Activated T-cell treated with anti-CD3 and anti-CD28 coated beads for 1 hour (primary cell): ENCODE measurements around the gene NECTIN2.
"Not testable (repeated sequence)": the region's sequence is repeated elsewhere in the genome, so short reads cannot be mapped to it uniquely, and the experiment has no call there.

ENCODE experiments used
- DNase-seq: peaks from one replicate; pipeline ENCODE4 v3.0.0-alpha.2; 2020; ENCODE audit warnings: low read depth

Gene NECTIN2

DNA sequence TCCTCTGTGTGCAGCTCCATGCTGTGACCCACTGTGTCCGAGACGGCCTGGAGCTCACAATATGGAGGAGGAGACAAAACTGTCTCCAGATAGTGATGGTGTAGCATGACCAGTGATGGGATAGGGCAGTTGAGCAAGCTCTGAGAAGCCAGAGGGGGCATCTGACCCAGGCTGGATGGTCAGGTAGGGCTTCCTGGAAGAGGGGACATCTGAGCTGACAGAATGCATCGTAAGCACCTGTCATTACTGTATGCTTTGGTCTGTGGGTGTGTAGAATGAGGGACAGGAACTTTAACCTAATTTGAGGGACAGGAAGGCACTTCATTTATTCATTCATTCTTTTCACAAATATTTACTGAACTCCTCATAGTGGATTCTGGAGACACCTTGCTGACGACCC lies 38.5 kb downstream of the NECTIN2 start:
- DNase-seq: no peak

DNA sequence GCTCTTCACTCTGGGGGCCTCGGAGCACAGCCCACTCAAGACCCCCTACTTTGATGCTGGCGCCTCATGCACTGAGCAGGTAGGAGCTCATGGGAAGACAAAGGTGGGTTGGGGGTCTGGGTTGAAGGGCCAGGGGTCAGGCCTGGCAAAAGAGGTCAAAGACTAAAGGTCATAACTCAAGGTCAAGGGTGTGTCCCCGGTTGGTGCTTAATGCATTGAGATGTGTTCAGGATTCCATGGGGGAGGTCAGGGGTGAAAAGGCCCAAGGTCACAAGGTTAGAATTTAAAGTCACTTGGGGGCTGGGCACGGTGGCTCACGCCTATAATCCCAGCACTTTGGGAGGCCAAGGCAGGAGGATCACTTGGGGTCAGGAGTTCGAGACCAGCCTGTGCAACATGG lies 40.0 kb downstream of the NECTIN2 start:
- DNase-seq: no peak

- no peak for DNase-seq
These were observed 41.6 kb downstream of the NECTIN2 start for GRCh38 chr19:44887648-44888047.

DNA sequence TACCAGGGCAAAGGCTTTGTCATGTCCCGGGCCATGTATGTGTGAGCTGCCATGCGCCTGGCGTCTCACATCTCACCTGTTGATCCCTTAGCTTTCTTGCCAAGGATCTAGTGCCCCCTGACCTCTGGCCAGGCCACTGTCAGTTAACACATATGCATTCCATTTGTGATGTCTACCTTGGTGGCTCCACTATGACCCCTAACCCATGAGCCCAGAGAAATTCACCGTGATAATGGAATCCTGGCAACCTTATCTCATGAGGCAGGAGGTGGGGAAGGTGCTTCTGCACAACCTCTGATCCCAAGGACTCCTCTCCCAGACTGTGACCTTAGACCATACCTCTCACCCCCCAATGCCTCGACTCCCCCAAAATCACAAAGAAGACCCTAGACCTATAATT lies 42.2 kb downstream of the NECTIN2 start:
- not testable (repeated sequence) for DNase-seq

- DNase-seq: no peak
These were observed 43.8 kb downstream of the NECTIN2 start for GRCh38 chr19:44889830-44890365.

- no peak for DNase-seq
These were observed 44.4 kb downstream of the NECTIN2 start for GRCh38 chr19:44890366-44891015.

GRCh38 chr19:44891016-44891882 lies 45.2 kb downstream of the NECTIN2 start, which contains the start of gene TOMM40:
Gene TOMM40 (plus strand): TSS chr19:44891254. CDS start chr19:44891416, 162 bp downstream.
- peak; percentile 100 for DNase-seq

DNA sequence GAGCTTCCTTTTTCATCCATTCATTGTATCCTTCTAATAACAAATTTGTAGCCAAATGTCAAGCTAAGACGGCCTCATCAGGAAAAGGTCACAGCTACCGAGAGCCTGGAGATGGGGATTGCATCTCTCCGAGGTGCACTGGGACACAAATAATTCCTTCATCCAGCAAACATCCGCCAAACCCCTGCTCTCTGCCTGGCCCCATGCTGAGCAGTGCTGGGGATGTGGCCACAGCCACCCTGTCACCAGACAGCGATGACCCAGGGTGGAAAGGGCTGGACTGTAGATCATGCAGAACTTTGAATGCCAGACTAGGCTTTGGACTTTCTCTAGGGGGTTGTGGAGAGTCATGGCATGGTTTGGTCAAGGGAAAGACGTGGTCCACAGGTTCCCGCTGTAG lies 46.8 kb downstream of the NECTIN2 start:
- no peak for DNase-seq

GRCh38 chr19:44893332-44894051 lies 47.4 kb downstream of the NECTIN2 start:
- no peak for DNase-seq

DNA sequence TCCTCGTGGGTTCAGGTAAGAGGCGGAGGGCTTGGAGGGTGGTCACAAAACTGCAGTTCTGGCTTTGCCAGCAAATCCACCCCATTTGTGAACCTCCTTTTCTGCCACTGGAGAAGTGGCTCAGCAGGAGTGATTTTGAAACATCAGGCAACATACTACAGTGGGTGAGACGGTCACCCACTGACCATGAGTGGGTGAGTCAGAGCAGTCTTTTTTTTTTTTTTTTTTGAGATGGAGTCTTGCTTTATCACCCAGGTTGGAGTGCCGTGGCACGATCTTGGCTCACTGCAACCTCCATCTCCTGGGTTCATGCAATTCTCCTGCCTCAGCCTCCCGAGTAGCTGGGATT lies 47.9 kb downstream of the NECTIN2 start:
- DNase-seq: no peak

- no peak for DNase-seq
These were observed 48.8 kb downstream of the NECTIN2 start for GRCh38 chr19:44894946-44895345.

GRCh38 chr19:44897835-44898234 lies 51.7 kb downstream of the NECTIN2 start:
- DNase-seq: no peak

- no peak for DNase-seq
These were observed 54.5 kb downstream of the NECTIN2 start for GRCh38 chr19:44900328-44901244.

DNA sequence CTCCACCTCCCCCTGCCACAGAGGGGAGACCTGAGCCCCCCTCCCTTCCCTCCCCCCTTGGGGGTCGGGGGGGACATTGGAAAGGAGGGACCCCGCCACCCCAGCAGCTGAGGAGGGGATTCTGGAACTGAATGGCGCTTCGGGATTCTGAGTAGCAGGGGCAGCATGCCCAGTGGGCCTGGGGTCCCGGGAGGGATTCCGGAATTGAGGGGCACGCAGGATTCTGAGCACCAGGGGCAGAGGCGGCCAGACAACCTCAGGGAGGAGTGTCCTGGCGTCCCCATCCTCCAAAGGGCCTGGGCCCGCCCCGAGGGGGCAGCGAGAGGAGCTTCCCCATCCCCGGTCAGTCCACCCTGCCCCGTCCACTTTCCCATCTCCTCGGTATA lies 57.1 kb downstream of the NECTIN2 start:
- no peak for DNase-seq

- peak; percentile 73 for DNase-seq
These were observed 57.7 kb downstream of the NECTIN2 start for GRCh38 chr19:44903602-44904425.

DNA sequence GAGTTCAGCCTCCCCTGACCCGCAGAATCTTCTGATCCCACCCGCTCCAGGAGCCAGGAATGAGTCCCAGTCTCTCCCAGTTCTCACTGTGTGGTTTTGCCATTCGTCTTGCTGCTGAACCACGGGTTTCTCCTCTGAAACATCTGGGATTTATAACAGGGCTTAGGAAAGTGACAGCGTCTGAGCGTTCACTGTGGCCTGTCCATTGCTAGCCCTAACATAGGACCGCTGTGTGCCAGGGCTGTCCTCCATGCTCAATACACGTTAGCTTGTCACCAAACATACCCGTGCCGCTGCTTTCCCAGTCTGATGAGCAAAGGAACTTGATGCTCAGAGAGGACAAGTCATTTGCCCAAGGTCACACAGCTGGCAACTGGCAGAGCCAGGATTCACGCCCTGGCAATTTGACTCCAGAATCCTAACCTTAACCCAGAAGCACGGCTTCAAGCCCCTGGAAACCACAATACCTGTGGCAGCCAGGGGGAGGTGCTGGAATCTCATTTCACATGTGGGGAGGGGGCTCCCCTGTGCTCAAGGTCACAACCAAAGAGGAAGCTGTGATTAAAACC lies 58.4 kb downstream of the NECTIN2 start:
- no peak for DNase-seq

DNA sequence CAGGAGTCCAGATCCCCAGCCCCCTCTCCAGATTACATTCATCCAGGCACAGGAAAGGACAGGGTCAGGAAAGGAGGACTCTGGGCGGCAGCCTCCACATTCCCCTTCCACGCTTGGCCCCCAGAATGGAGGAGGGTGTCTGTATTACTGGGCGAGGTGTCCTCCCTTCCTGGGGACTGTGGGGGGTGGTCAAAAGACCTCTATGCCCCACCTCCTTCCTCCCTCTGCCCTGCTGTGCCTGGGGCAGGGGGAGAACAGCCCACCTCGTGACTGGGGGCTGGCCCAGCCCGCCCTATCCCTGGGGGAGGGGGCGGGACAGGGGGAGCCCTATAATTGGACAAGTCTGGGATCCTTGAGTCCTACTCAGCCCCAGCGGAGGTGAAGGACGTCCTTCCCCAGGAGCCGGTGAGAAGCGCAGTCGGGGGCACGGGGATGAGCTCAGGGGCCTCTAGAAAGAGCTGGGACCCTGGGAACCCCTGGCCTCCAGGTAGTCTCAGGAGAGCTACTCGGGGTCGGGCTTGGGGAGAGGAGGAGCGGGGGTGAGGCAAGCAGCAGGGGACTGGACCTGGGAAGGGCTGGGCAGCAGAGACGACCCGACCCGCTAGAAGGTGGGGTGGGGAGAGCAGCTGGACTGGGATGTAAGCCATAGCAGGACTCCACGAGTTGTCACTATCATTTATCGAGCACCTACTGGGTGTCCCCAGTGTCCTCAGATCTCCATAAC lies 59.5 kb downstream of the NECTIN2 start, which contains the start of gene APOE:
APOE (plus strand) TSS at position 360 of the 724 bp plus-strand sequence. CDS start 829 bp downstream, outside the sequence.
- no peak for DNase-seq

- no peak for DNase-seq
These were observed 61.5 kb downstream of the NECTIN2 start for GRCh38 chr19:44907613-44908012.

GRCh38 chr19:44908074-44908835 lies 62.2 kb downstream of the NECTIN2 start:
- DNase-seq: no peak
